ENCODE results near the gene HDC.
A peak's percentile ranks its signal among the peaks of the same experiment; 100 is the strongest.

Gene HDC

GRCh38 chr15:50259276-50259675 is 6.2 kb downstream of the HDC start:
- no peak for DNase-seq (ENCODE audit: low read depth)
- no peak overlapping the region for H3K4me3 ChIP-seq (ENCODE audit: control insufficient read depth, low read depth, low read length)
- no peak for TF ChIP-seq CTCF (IDR thresholded peaks at IDR 0.05; ENCODE audit: control insufficient read depth, insufficient read depth, low read depth, low read length, missing control alignments)

GRCh38 chr15:50257924-50258323 is 7.6 kb downstream of the HDC start:
- peak; percentile 17 for DNase-seq (ENCODE audit: low read depth)
- H3K4me3 ChIP-seq (ENCODE audit: control insufficient read depth, low read depth, low read length): no peak overlapping the region
- TF ChIP-seq CTCF (IDR thresholded peaks at IDR 0.05; ENCODE audit: control insufficient read depth, insufficient read depth, low read depth, low read length, missing control alignments): no peak

GRCh38 chr15:50257332-50257731 is 8.2 kb downstream of the HDC start:
- no peak overlapping the region for H3K4me3 ChIP-seq (ENCODE audit: control insufficient read depth, low read depth, low read length)
- TF ChIP-seq CTCF (IDR thresholded peaks at IDR 0.05; ENCODE audit: control insufficient read depth, insufficient read depth, low read depth, low read length, missing control alignments): no peak
- no peak for DNase-seq (ENCODE audit: low read depth)

GRCh38 chr15:50256188-50257041 is 9.1 kb downstream of the HDC start:
- TF ChIP-seq CTCF (IDR thresholded peaks at IDR 0.05; ENCODE audit: control insufficient read depth, insufficient read depth, low read depth, low read length, missing control alignments): no peak
- peak; percentile 24 for DNase-seq (ENCODE audit: low read depth)
- no peak overlapping the region for H3K4me3 ChIP-seq (ENCODE audit: control insufficient read depth, low read depth, low read length)

GRCh38 chr15:50252556-50252955 is 13.0 kb downstream of the HDC start:
- no peak for TF ChIP-seq CTCF (IDR thresholded peaks at IDR 0.05; ENCODE audit: control insufficient read depth, insufficient read depth, low read depth, low read length, missing control alignments)
- DNase-seq (ENCODE audit: low read depth): no peak
- H3K4me3 ChIP-seq (ENCODE audit: control insufficient read depth, low read depth, low read length): no peak overlapping the region

- H3K4me3 ChIP-seq (ENCODE audit: control insufficient read depth, low read depth, low read length): no peak overlapping the region
- peak; percentile 1 for TF ChIP-seq CTCF (IDR thresholded peaks at IDR 0.05; ENCODE audit: control insufficient read depth, insufficient read depth, low read depth, low read length, missing control alignments)
- DNase-seq (ENCODE audit: low read depth): no peak
Measured at GRCh38 chr15:50251638-50252182, 13.8 kb downstream of the HDC start.
